ENCODE data around the gene MT4.

Gene MT4

GRCh38 chr16:56601325-56601724, 36.5 kb downstream of the MT4 start:
- DNase-seq (ENCODE audit: low spot score), result no peak

- DNase-seq (ENCODE audit: low spot score), result peak; percentile 41
Observed at GRCh38 chr16:56603589-56603988, 38.7 kb downstream of the MT4 start.

GRCh38 chr16:56604966-56605365, 40.1 kb downstream of the MT4 start:
- DNase-seq (ENCODE audit: low spot score), result no peak

GRCh38 chr16:56605475-56605874, 40.6 kb downstream of the MT4 start:
- DNase-seq (ENCODE audit: low spot score), result no peak

- DNase-seq (ENCODE audit: low spot score), result no peak
Observed at GRCh38 chr16:56606071-56606475, 41.2 kb downstream of the MT4 start.

DNA sequence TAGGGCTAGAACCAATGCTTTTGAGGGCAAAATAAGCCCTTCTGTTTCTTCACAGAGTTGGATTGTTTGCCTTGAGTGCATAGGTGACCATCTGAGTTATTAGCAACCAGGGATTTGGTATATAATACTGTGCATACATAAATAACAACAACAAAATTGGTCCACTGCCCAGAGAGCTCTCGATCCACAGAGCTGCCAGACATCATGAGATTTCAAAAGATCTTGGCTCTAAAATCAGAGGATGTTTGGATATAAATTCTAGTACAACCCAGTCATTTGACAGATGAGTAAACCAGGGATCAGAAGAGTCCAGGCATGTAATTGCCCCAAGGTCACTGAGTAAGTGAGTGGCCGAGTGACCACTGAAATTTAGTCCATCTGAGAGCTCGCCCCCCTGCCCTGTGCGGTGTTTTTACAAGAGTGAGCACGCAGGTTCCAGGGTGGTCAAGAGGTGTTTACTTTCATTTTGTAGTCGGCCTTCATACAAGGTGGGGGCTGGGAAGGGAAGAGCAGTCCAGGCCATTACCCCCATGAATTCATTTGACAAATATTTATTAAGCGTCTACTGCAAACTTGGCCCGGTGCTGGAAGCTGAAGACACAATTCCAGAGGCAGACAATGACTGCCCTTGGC, 41.7 kb downstream of the MT4 start:
- no peak for DNase-seq (ENCODE audit: low spot score)

DNA sequence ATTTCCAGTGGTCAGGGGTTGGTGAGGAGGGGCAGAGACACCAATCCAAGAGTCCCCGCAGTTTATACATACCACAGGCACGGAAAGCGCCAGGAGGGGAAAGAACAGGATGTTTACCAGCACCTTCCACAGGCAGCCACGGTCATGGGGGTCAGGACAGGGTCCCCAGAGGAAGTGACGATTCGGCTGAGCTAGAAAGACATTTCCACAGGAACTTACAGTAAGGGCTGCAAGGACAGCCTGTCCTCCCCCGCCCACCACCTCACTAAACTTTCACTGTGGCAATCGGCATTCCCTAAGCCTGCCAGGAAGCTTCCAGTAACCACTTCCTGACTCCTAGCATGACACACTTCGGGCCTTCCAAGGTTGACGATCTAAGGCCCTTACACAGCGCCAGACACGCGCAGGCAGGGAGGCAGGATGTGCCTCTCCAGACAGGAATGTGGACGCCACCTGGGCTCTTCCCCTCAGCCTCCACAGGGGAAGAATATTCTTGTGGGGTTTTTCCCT, 42.3 kb downstream of the MT4 start:
- no peak for DNase-seq (ENCODE audit: low spot score)

DNA sequence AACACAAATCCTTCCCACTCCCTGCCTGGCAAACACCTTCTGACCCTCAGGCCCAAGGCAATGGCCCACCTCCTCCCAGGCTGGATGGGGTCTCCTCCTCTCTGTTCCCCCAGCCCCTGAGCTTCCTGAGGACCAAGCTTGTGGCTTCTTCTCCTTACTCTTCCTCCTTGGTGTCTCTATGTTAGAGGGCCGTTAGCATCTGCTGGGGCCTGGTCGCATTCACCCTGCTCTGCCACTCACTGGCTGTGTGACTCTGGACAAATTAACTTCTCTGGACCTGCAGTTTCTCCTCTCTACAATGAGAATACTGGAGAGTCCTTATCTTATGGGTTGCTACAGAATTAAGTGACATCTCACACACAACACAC, 42.8 kb downstream of the MT4 start:
- no peak for DNase-seq (ENCODE audit: low spot score)

DNA sequence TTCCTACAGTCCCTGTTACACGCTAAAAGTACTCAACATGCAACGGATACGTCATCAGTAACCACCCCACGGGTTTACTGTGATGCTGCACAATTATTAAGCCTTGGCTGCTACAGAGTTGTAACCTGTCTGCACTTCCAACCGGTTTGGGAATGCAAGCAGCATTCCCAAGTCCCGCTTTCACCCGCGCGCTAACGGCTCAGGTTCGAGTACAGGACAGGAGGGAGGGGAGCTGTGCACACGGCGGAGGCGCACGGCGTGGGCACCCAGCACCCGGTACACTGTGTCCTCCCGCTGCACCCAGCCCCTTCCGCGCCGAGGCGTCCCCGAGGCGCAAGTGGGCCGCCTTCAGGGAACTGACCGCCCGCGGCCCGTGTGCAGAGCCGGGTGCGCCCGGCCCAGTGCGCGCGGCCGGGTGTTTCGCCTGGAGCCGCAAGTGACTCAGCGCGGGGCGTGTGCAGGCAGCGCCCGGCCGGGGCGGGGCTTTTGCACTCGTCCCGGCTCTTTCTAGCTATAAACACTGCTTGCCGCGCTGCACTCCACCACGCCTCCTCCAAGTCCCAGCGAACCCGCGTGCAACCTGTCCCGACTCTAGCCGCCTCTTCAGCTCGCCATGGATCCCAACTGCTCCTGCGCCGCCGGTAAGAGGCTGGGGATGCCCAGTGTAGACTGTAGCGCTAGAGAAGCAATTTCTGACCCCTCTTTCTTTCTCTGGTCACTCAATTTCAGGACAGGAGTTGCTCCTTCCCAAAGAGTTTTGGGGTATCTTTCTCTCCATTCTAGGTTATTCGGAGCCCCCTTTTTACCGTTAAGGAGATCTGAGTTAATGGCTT, 43.4 kb downstream of the MT4 start, which contains the start of gene MT2A:
Gene MT2A, plus strand, starts transcription at position 542 of the 833 bp plus-strand sequence. Its CDS starts 72 bp downstream, at position 614.
- peak; percentile 85 for DNase-seq (ENCODE audit: low spot score)

GRCh38 chr16:56608876-56609462, 44.1 kb downstream of the MT4 start:
- no peak for DNase-seq (ENCODE audit: low spot score)

DNA sequence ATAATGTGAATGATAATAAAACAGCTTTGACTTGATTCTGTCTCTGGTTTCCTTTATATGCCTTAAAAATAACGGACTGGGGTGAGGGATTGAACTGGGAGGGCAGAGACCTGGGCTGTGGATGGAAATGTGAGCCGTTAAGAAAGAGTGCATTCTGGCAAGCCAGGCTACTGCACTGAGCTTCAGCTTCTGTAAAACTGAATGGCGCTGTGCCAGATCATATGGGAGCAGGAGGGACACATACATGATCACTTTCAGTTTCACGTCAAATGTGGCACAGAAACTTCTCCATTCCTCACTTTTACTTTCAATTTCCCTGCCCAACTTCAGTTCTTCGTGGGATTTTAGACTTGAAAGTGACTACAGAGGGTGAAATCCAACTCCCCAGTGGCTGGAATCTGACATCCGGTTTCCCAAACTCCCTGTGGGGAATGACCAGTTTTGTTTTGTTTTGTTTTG, 44.6 kb downstream of the MT4 start:
- DNase-seq (ENCODE audit: low spot score), result no peak

GRCh38 chr16:56610017-56610608, 45.2 kb downstream of the MT4 start:
- DNase-seq (ENCODE audit: low spot score), result no peak

- DNase-seq (ENCODE audit: low spot score), result no peak
Observed at GRCh38 chr16:56610609-56611111, 45.8 kb downstream of the MT4 start.

- DNase-seq (ENCODE audit: low spot score), result no peak
Observed at GRCh38 chr16:56611281-56611833, 46.5 kb downstream of the MT4 start.

DNA sequence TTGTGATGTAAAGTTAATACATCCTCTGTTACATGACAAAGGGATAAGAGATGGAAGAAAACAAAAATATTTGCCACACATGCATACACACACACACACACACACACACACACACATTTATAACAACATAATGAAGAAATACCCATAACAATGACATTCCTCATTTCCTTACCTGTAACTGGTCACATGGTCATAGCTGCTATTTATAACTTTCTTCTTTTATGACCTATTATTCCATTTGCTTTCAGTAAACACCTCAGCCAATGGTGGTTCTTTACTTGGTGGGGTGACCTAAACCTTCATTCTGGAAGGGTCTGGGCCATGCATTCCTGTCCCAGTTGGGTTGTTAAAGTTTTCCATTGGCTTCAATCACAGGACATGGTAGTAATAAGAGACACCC, 48.8 kb downstream of the MT4 start:
- no peak for DNase-seq (ENCODE audit: low spot score)

- no peak for DNase-seq (ENCODE audit: low spot score)
Observed at GRCh38 chr16:56614549-56614991, 49.7 kb downstream of the MT4 start.

DNA sequence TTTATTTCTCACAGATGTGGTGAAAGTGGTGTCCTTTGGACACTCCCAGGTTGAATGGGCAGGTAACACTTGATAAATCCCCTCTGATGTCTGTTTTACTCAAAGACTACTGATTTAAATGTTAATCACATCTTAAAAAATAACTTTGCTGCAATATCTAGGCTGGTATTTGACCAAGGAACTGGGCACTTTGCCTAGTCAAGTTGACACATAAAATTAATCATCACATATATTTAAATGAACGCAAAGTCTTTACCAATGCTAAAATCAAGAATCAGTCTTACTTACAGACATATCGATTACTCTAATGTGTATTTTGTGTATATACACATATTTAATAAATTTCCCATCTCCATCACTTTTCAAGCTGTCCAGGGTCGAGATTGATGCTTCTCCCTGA, 50.5 kb downstream of the MT4 start:
- DNase-seq (ENCODE audit: low spot score), result no peak

- DNase-seq (ENCODE audit: low spot score), result no peak
Observed at GRCh38 chr16:56616608-56617211, 51.8 kb downstream of the MT4 start.

- no peak for DNase-seq (ENCODE audit: low spot score)
Observed at GRCh38 chr16:56617212-56618085, 52.6 kb downstream of the MT4 start.

GRCh38 chr16:56618138-56618537, 53.3 kb downstream of the MT4 start:
- no peak for DNase-seq (ENCODE audit: low spot score)
